SK-N-SH (cell line): ENCODE measurements around the gene TES. TPM values are rescaled to one million over a fixed set of nuclear protein-coding genes. Genes with fewer than 3 reads are reported as not detected.

Experiments used
- CTCF ChIA-PET: fragments of 300-600, 350-600 bp; formaldehyde crosslinking; extraction: SDS; loops from one replicate; lab custom pipeline; 2021; lab: Yijun Ruan, JAX
- POLR2A ChIA-PET: fragments of 350-600 bp; sonication (Branson Sonifier 250); formaldehyde crosslinking; extraction: SDS; loops from one replicate; lab custom pipeline; 2020; ENCODE audit warnings: antibody characterized with exemption, inconsistent platforms; lab: Yijun Ruan, JAX
- DNase-seq: peaks from one replicate; pipeline ENCODE4 v3.0.0; 2012
- H2AFZ ChIP-seq: fragments of 200-600 bp; sonication (generic); 2 replicates; pipeline ENCODE4 v1.8.1; 2016; ENCODE audit warnings: antibody characterized with exemption, mild to moderate bottlenecking, low read depth
- H3F3A ChIP-seq: fragments of 200-600 bp; sonication (generic); replicated peaks from 2 replicates; pipeline ENCODE3; 2016; ENCODE audit warnings: antibody characterized with exemption, mild to moderate bottlenecking; ENCODE audit not compliant: insufficient read depth
- H3K27ac ChIP-seq, 2 experiments: fragments of 200-500 bp in 1 of 2; fragments of 200-600 bp in 1 of 2; sonication (Bioruptor generic) in 1 of 2; sonication (generic), shearing (Covaris generic) in 1 of 2; 2 replicates each; pipeline versions ENCODE4 v1.5.1 to v1.6.1; 2014 to 2016; ENCODE audit warnings: low read depth in 2 of 2, inconsistent platforms in 1 of 2, low read length in 1 of 2, mild to moderate bottlenecking in 1 of 2, mixed read lengths in 1 of 2
- H3K27me3 ChIP-seq: fragments of 200-600 bp; sonication (generic), shearing (Covaris generic); 2 replicates; pipeline ENCODE4 v1.6.1; 2016; ENCODE audit warnings: mixed run types; ENCODE audit not compliant: insufficient read depth
- H3K36me3 ChIP-seq, 2 experiments: fragments of 200-500 bp in 1 of 2; fragments of 200-600 bp in 1 of 2; sonication (Bioruptor generic) in 1 of 2; sonication (generic) in 1 of 2; replicated peaks in 1 of 2; 2 replicates each; pipeline versions ENCODE3 to v1.5.1; 2014 to 2016; ENCODE audit warnings: low read length in 1 of 2, mild to moderate bottlenecking in 1 of 2; ENCODE audit not compliant: insufficient read depth in 2 of 2, control insufficient read depth in 1 of 2
- H3K4me1 ChIP-seq, 2 experiments: fragments of 200-500 bp in 1 of 2; fragments of 200-600 bp in 1 of 2; sonication (Bioruptor generic) in 1 of 2; sonication (generic), shearing (Covaris generic) in 1 of 2; 2 replicates each; pipeline versions ENCODE4 v1.5.1 to v1.6.1; 2014 to 2016; ENCODE audit warnings: low read depth in 1 of 2, low read length in 1 of 2, mixed run types in 1 of 2; ENCODE audit not compliant: insufficient read depth in 2 of 2, control insufficient read depth in 1 of 2
- H3K4me2 ChIP-seq: fragments of 200-600 bp; sonication (generic), shearing (Covaris generic); 2 replicates; pipeline ENCODE4 v1.6.1; 2017; ENCODE audit warnings: mixed run types
- H3K4me3 ChIP-seq, 2 experiments: fragments of 200-500 bp in 1 of 2; fragments of 200-600 bp in 1 of 2; sonication (Bioruptor generic) in 1 of 2; sonication (generic), shearing (Covaris generic) in 1 of 2; 2 replicates each; pipeline versions ENCODE4 v1.5.1 to v1.8.1; 2014 to 2016; ENCODE audit warnings: low read depth in 2 of 2, inconsistent platforms in 1 of 2, low read length in 1 of 2, mild to moderate bottlenecking in 1 of 2, mixed read lengths in 1 of 2, moderate library complexity in 1 of 2
- H3K79me2 ChIP-seq: fragments of 200-600 bp; sonication (generic); 2 replicates; pipeline ENCODE4 v1.8.1; 2017; ENCODE audit warnings: mild to moderate bottlenecking; ENCODE audit not compliant: insufficient read depth
- H3K9ac ChIP-seq: fragments of 200-600 bp; sonication (generic); 2 replicates; pipeline ENCODE4 v1.6.1; 2017; ENCODE audit warnings: mixed run types
- H3K9me2 ChIP-seq: fragments of 200-600 bp; sonication (generic); 2 replicates; pipeline ENCODE4 v1.6.1; 2017; ENCODE audit warnings: mixed run types
- H3K9me3 ChIP-seq: fragments of 200-600 bp; sonication (generic); 2 replicates; pipeline ENCODE4 v1.6.1; 2017; ENCODE audit warnings: mixed run types, mild to moderate bottlenecking, moderate library complexity
- H4K20me1 ChIP-seq: fragments of 200-600 bp; sonication (generic); 2 replicates; pipeline ENCODE4 v1.6.1; 2017; ENCODE audit warnings: mild to moderate bottlenecking, mixed run types; ENCODE audit not compliant: insufficient read depth
- CTCF ChIP-seq: fragments of 200-600 bp; sonication (generic); IDR thresholded peaks from 2 replicates; pipeline ENCODE4 v1.6.1; 2017; ENCODE audit warnings: antibody characterized with exemption, mild to moderate bottlenecking, moderate library complexity
- ELF1 ChIP-seq: IDR thresholded peaks from 2 replicates; pipeline ENCODE4 v1.4.0; 2012
- EZH2phosphoT487 ChIP-seq: fragments of 200-600 bp; sonication (generic); IDR thresholded peaks from 2 replicates; pipeline ENCODE4 v1.6.1; 2017; ENCODE audit warnings: low read depth, mixed run types, mild to moderate bottlenecking, antibody characterized with exemption, moderate library complexity, borderline replicate concordance
- FOXM1 ChIP-seq: IDR thresholded peaks from 2 replicates; pipeline ENCODE4 v1.4.0; 2012; ENCODE audit warnings: low read depth, mild to moderate bottlenecking
- JUND ChIP-seq: IDR thresholded peaks from 2 replicates; pipeline ENCODE4 v1.4.0; 2012
- MAX ChIP-seq: IDR thresholded peaks from 2 replicates; pipeline ENCODE4 v1.4.0; 2012; ENCODE audit warnings: low read depth
- PBX3 ChIP-seq: IDR thresholded peaks from 2 replicates; pipeline ENCODE4; 2012
- RAD21 ChIP-seq: IDR thresholded peaks from 2 replicates; pipeline ENCODE4 v1.6.1; 2012; ENCODE audit warnings: mild to moderate bottlenecking, low read length
- RCOR1 ChIP-seq: fragments of 150-350 bp; IDR thresholded peaks from 2 replicates; pipeline ENCODE4 v1.6.1; 2017; ENCODE audit warnings: antibody characterized with exemption, low read length
- SMC3 ChIP-seq: IDR thresholded peaks from 2 replicates; pipeline ENCODE4 v1.6.1; 2012; ENCODE audit warnings: low read depth, low read length, improper control_type of control experiment
- USF1 ChIP-seq: IDR thresholded peaks from 2 replicates; pipeline ENCODE4 v1.4.0; 2012; ENCODE audit warnings: low read depth, borderline replicate concordance
- YY1 ChIP-seq: IDR thresholded peaks from 2 replicates; pipeline ENCODE4 v1.4.0; 2012; ENCODE audit warnings: low read depth, mild to moderate bottlenecking
- ZBTB33 ChIP-seq: IDR thresholded peaks from 2 replicates; pipeline ENCODE4 v1.4.0; 2012; ENCODE audit warnings: low read depth, borderline replicate concordance
- WGBS: methylation state at CpG from one replicate; pipeline ENCODE4 v1.1.6; 2017; ENCODE audit warnings: low lambda C conversion rate; 5-methylcytosine and 5-hydroxymethylcytosine counted together
- polyA plus RNA-seq, 3 experiments: library from polyadenylated mRNA; depleted of rRNA; stranded (reverse); fragments of >200 nt; gene quantifications; 2 replicates each; pipeline ENCODE4 v1.2.3, GENCODE V29; 2012

Gene TES
- polyA plus RNA-seq, 1 of the 3 experiments (the other 2 are of a cell fraction) = 9.5 TPM

DNA sequence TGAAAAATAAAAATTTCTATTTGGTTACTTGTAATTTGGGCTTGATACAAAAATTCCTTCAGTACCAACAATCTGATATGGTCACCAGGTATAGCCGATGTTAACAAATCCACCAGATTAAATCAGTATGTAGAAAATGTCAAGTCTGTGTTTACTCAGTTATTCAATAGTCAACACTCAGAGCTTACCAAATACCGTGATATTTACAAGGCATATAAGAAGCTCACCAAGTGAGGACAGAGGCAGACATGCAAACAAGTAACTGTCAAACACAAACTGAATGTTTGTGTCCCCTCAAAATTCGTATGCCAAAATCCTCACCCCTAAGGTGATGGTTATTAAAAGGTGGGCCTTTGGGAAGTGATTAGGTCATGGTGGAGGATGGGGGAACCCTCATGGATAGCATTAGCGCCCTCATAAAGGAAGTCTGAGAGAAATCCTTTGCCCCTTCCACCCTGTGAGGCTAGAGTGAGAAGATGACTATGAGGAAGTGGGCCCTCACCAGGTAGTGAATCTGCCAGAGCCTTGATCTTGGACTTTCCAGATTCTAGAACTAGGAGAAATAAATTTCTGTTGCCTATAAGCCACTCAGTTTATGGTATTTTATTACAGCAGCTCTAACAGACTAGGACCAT lies 63.1 kb downstream of the TES start:
- H3K4me1 ChIP-seq = peaks cover 0 to 33% of the 10 kb centered on the region in 2 experiments; a peak in 2 of 4 replicates
- no peaks in the 10 kb centered on the region for H3K79me2 ChIP-seq
- no peak overlapping the region for H3K4me3 ChIP-seq
- DNase-seq = no peak
- H4K20me1 ChIP-seq = no peaks in the 10 kb centered on the region
- ChIA-PET CTCF (interaction anchor here (1.0 to 1.2 kb wide), 2 partner anchors 21 to 319 kb away, joined by 3 read pairs; no protein-coding TSS in a partner anchor), POLR2A (no interaction called here)
- 11% methylated on average over 4 of the region's 4 CpGs for WGBS
- no peak for TF ChIP-seq ELF1
- TF ChIP-seq RCOR1 = no peak
- TF ChIP-seq MAX = no peak
- TF ChIP-seq CTCF = no peak
- no peak for TF ChIP-seq JUND
- TF ChIP-seq PBX3 = no peak
- TF ChIP-seq YY1 = no peak
- TF ChIP-seq RAD21 = no peak
- TF ChIP-seq FOXM1 = no peak
- TF ChIP-seq SMC3 = no peak
- no peak for TF ChIP-seq ZBTB33
- peak overlapping the region; percentile 91 to 96; a peak in 2 of 4 replicates for H3K27ac ChIP-seq
- H2AFZ ChIP-seq = no peak overlapping the region
- no peaks in the 10 kb centered on the region for H3K9me3 ChIP-seq
- H3K36me3 ChIP-seq = no peaks in the 10 kb centered on the region
- peaks cover 27% of the 10 kb centered on the region for H3F3A ChIP-seq
- H3K9me2 ChIP-seq = no peaks in the 10 kb centered on the region
- H3K27me3 ChIP-seq = no peaks in the 10 kb centered on the region
- H3K4me2 ChIP-seq = no peak overlapping the region
- no peak overlapping the region for H3K9ac ChIP-seq

DNA sequence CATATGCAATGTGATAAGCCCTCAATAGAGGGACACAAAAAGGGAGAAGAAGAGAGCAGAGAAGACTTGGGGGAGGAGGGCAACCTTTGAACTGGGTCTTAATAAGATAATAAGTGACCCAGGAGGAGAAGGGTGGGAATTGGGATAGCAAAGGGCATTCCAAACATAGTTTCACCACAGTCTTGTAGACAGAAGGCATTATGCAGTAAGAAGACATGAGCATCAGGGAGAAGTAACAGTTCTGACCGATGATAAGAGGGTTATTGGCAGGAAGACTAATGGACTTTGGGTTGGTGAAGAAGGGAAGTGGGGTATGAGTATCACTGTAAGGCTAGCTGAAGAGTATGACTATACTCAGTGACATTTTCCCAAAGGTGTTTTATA lies 63.6 kb downstream of the TES start:
- Histone ChIP-seq H3K9ac (no peak overlapping the region), H3K4me3 (no peak overlapping the region), H2AFZ (no peak overlapping the region), H3K79me2 (no peaks in the 10 kb centered on the region), H4K20me1 (no peaks in the 10 kb centered on the region), H3K36me3 (no peaks in the 10 kb centered on the region), H3K4me1 (peaks cover 0 to 33% of the 10 kb centered on the region in 2 experiments; a peak in 2 of 4 replicates), H3F3A (peaks cover 27% of the 10 kb centered on the region), H3K9me3 (no peaks in the 10 kb centered on the region), H3K4me2 (no peak overlapping the region), H3K9me2 (no peaks in the 10 kb centered on the region), H3K27me3 (no peaks in the 10 kb centered on the region), H3K27ac (0 out of 4 replicates have a peak overlapping the region, but pooled peaks of 1 of the 2 experiments have one; percentile 96)
- CTCF ChIA-PET = interaction anchor here (1.0 kb wide), 1 partner anchor 22 kb away, joined by 3 read pairs; no protein-coding TSS in a partner anchor
- TF ChIP-seq ELF1 = no peak
- no peak for TF ChIP-seq EZH2phosphoT487
- TF ChIP-seq PBX3 = no peak
- TF ChIP-seq USF1 = no peak
- POLR2A ChIA-PET = no interaction called here
- WGBS = 47% methylated on average over 1 of the region's 1 CpG
- DNase-seq = no peak
